Stomach (tissue), 9 donors: ENCODE data around the gene MYLK3. TPM values are rescaled to one million over a fixed set of nuclear protein-coding genes. Genes with fewer than 3 reads are reported as not detected.

ENCODE experiments used
- DNase-seq, 2 donors: peaks; one replicate each; pipeline versions ENCODE4 v3.0.0 to v3.0.0-alpha.2; 2013 to 2019
- H3K27ac ChIP-seq, 5 donors: fragments of 200-600 bp in 4 of 5; sonication (generic) in 4 of 5; one replicate each; pipeline ENCODE4 v1.5.1; 2013 to 2019; ENCODE audit warnings: mild to moderate bottlenecking in 1 of 5, moderate library complexity in 1 of 5
- H3K27me3 ChIP-seq, 3 donors: fragments of 200-600 bp; sonication (generic); one replicate each; pipeline ENCODE4 v1.5.1; 2017 to 2019; ENCODE audit warnings: mixed run types in 1 of 3
- H3K36me3 ChIP-seq, 4 donors: fragments of 200-600 bp; sonication (generic); 1 replicate in 3 of 4; 2 replicates in 1 of 4; pipeline ENCODE4 v1.5.1; 2016 to 2019
- H3K4me1 ChIP-seq, 4 donors: fragments of 200-600 bp; sonication (generic); one replicate each; pipeline ENCODE4 v1.5.1; 2016 to 2019
- H3K4me3 ChIP-seq, 4 donors: fragments of 200-600 bp; sonication (generic) in 3 of 4; one replicate each; pipeline ENCODE4 v1.5.1; 2016 to 2019; ENCODE audit warnings: mild to moderate bottlenecking in 1 of 4
- H3K9me3 ChIP-seq, 4 donors: fragments of 200-600 bp; sonication (generic); one replicate each; pipeline ENCODE4 v1.5.1; 2016 to 2019
- EP300 ChIP-seq: sonication (generic); formaldehyde crosslinking; IDR thresholded peaks from one replicate; pipeline ENCODE4 v1.6.1; 2017; ENCODE audit warnings: antibody characterized with exemption
- POLR2A ChIP-seq, 4 donors: fragments of 450-650 bp; IDR thresholded peaks; one replicate each; pipeline ENCODE4 v1.6.1; 2016; ENCODE audit warnings: antibody characterized with exemption in 4 of 4, control low read depth in 2 of 4, mild to moderate bottlenecking in 1 of 4, moderate library complexity in 1 of 4
- POLR2AphosphoS5 ChIP-seq, 3 donors: sonication (generic); formaldehyde crosslinking; IDR thresholded peaks; one replicate each; pipeline ENCODE4 v1.6.1; 2016; ENCODE audit warnings: antibody characterized with exemption in 3 of 3
- WGBS, 5 donors: extraction: QIAGEN DNeasy Blood & Tissue Kit in 3 of 5; methylation state at CpG; one replicate each; pipeline versions ENCODE4 v1.1.5 to v1.1.7; 2013 to 2018; 5-methylcytosine and 5-hydroxymethylcytosine counted together
- intact Hi-C: fragments of 100-400 bp; cut with DNase I; formaldehyde crosslinking; loops from one replicate; pipeline ENCODE4 v1.15.1; 2023; ENCODE audit warnings: low total_unique reads
- polyA plus RNA-seq, 3 donors: library from polyadenylated mRNA; stranded (reverse); fragments of 200-250 nt; gene quantifications; one replicate each; pipeline ENCODE4 v1.2.3, GENCODE V29; 2013
- total RNA-seq, 5 donors: library from RNA; depleted of rRNA; stranded (reverse); fragments of >200 nt; gene quantifications; one replicate each; pipeline versions ENCODE4 v1.1.0 to v1.2.3, GENCODE V29; 2014 to 2016
- TF ChIP-seq, protein P1 (sequence below), 7 experiments: fragments of 450-650 bp in 4 of 7; fragments of 200-600 bp in 3 of 7; sonication (generic) in 3 of 7; IDR thresholded peaks; one replicate each; pipeline ENCODE4 v1.5.1; 2016 to 2019; ENCODE audit warnings: antibody characterized with exemption in 7 of 7, control low read depth in 2 of 7, mild to moderate bottlenecking in 1 of 7
- donor health status: healthy with polysubstance abuse.
- donor health status: Bipolar disorder and iron deficiency.
- donor health status: healthy.

Gene MYLK3
- total and polyA plus RNA-seq, 8 donors: 0.05 to 0.46 (median 0.12) TPM; not detected in 4

DNA sequence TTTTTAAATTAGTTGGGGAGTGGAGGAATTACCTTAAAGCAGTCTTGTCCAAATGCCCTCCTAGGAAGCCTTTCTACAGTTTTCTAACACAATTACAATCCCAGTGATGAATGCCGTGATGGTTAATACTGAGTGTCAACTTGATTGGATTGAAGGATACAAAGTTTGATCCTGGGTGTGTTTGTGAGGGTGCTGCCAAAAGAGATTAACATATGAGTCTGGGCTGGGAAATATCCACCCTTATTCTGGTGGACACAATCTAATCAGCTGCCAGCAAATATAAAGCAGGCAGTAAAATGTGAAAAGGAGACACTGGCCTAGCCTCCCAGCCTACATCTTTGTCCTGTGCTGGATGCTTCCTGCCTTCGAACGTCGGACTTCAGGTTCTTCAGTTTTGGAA is 46.5 kb downstream of the MYLK3 start:
- Histone ChIP-seq H3K4me1 (no peaks in the 10 kb centered on the region), H3K27ac (no peak overlapping the region), H3K27me3 (no peaks in the 10 kb centered on the region), H3K9me3 (no peaks in the 10 kb centered on the region), H3K4me3 (no peak overlapping the region), H3K36me3 (no peaks in the 10 kb centered on the region)
- WGBS, 5 donors: 79 to 89% (median 86%) methylated on average over 4 of the region's 4 CpGs
- TF ChIP-seq, protein P1, sequence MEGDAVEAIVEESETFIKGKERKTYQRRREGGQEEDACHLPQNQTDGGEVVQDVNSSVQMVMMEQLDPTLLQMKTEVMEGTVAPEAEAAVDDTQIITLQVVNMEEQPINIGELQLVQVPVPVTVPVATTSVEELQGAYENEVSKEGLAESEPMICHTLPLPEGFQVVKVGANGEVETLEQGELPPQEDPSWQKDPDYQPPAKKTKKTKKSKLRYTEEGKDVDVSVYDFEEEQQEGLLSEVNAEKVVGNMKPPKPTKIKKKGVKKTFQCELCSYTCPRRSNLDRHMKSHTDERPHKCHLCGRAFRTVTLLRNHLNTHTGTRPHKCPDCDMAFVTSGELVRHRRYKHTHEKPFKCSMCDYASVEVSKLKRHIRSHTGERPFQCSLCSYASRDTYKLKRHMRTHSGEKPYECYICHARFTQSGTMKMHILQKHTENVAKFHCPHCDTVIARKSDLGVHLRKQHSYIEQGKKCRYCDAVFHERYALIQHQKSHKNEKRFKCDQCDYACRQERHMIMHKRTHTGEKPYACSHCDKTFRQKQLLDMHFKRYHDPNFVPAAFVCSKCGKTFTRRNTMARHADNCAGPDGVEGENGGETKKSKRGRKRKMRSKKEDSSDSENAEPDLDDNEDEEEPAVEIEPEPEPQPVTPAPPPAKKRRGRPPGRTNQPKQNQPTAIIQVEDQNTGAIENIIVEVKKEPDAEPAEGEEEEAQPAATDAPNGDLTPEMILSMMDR (IDR thresholded peaks at IDR 0.05): no peak
- TF ChIP-seq EP300 (no peak), POLR2AphosphoS5 (IDR thresholded peaks at IDR 0.05) (no peak), POLR2A (IDR thresholded peaks at IDR 0.05) (no peak)
- DNase-seq: no peak
- intact Hi-C loops: no loop called here

DNA sequence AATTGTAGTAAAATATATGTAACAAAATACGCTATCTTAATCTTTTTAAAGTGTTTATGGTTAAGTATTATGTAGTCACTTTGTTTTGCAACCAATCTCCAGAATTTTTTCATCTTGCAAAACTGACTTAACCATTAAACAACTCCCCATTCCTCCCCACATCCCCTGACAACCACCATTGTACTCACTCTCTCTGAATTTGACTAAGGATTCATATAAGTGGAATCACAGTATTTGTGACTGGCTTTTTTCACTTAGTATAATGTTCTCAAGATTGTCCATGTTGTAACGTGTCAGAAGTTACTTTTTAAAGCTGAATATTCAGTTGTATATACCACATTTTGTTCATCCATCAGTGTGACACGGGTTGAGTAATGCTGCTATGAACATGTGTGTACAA is 48.1 kb downstream of the MYLK3 start:
- no peak for DNase-seq
- Histone ChIP-seq H3K27me3 (no peaks in the 10 kb centered on the region), H3K36me3 (peaks cover 0 to 3% (median 0%) of the 10 kb centered on the region in 4 donors), H3K4me1 (no peaks in the 10 kb centered on the region), H3K4me3 (no peak overlapping the region), H3K27ac (no peak overlapping the region), H3K9me3 (no peaks in the 10 kb centered on the region)
- TF ChIP-seq EP300 (no peak), POLR2A (IDR thresholded peaks at IDR 0.05) (no peak), POLR2AphosphoS5 (IDR thresholded peaks at IDR 0.05) (no peak)
- TF ChIP-seq, protein P1 (IDR thresholded peaks at IDR 0.05): no peak
- intact Hi-C loops: no loop called here
- 89 to 98% (median 94%) methylated on average over 3 of the region's 3 CpGs for WGBS, 5 donors

DNA sequence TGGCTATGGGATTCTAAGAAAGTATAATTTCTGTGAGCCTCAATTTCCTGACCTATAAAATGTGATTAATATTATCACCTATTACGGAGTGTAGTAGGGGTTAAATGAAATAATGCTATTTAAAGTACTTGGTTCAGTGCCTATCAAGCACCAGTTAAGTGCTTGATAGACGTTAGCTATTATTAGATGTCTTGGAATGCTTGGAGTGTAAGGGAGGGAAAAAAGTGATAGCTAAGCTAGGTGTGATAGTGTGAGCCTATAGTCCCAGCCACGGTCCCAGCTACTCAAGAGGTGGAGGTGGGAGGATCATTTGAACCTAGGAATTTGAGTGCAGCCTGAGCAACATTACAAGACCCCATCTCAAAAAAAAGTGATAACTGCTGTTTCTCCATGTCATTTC is 51.2 kb downstream of the MYLK3 start:
- no peaks in the 10 kb centered on the region for H3K9me3 ChIP-seq
- peaks cover 0 to 3% (median 0%) of the 10 kb centered on the region in 4 donors for H3K36me3 ChIP-seq
- WGBS, 5 donors: 28 to 59% (median 50%) methylated on average over 3 of the region's 3 CpGs
- H3K27me3 ChIP-seq: no peaks in the 10 kb centered on the region
- H3K4me3 ChIP-seq: no peak overlapping the region
- no peaks in the 10 kb centered on the region for H3K4me1 ChIP-seq
- TF ChIP-seq POLR2A (IDR thresholded peaks at IDR 0.05): no peak
- H3K27ac ChIP-seq: no peak overlapping the region
- intact Hi-C loops: no loop called here
- DNase-seq: no peak

DNA sequence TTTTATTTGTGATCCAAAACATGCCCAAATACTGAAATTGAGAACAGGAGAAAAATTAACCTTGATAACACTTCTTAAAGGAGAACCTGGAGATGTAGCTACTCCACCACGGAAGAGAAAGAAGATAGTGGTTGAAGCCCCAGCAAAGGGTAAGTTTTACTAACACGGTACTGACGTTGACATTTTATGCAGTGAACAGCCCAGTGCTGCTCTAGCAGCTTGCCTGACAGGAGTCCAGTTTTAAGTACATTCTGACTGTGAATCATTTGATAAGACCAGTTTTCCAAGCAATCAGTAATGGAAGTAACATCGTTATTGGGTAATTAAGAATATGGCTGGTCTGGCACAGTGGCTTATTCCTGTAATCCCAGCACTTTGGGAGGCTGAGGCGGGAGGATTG is 52.2 kb downstream of the MYLK3 start:
- H3K4me1 ChIP-seq: peaks cover 0 to 5% (median 4%) of the 10 kb centered on the region in 4 donors
- H3K27me3 ChIP-seq: no peaks in the 10 kb centered on the region
- no peak for TF ChIP-seq POLR2A (IDR thresholded peaks at IDR 0.05)
- TF ChIP-seq, protein P1 (IDR thresholded peaks at IDR 0.05): no peak
- no peak for TF ChIP-seq EP300
- no peak for TF ChIP-seq POLR2AphosphoS5 (IDR thresholded peaks at IDR 0.05)
- intact Hi-C loops: no loop called here
- WGBS, 5 donors: 90 to 94% (median 94%) methylated on average over 5 of the region's 5 CpGs
- peaks cover 0 to 3% (median 0%) of the 10 kb centered on the region in 4 donors for H3K36me3 ChIP-seq
- H3K27ac ChIP-seq: no peak overlapping the region
- no peak for DNase-seq
- no peak overlapping the region for H3K4me3 ChIP-seq
- H3K9me3 ChIP-seq: no peaks in the 10 kb centered on the region

DNA sequence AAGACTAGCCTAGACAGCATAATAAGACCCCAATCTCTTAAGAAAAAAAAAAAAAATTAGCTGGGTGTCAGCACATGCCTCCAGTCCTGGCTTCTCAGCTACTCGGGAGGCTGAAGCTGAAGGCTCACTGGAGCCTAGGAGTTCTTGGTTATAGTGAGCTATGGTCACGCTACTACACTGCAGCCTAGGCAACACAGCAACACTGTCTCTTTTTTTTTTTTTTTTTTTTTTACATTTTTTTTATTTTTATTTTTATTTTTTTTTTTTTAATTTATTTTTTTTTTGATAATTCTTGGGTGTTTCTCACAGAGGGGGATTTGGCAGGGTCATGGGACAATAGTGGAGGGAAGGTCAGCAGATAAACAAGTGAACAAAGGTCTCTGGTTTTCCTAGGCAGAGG is 54.5 kb downstream of the MYLK3 start:
- no peak for TF ChIP-seq POLR2AphosphoS5 (IDR thresholded peaks at IDR 0.05)
- TF ChIP-seq EP300: no peak
- TF ChIP-seq, protein P1 (IDR thresholded peaks at IDR 0.05): no peak
- TF ChIP-seq POLR2A (IDR thresholded peaks at IDR 0.05): no peak
- H3K36me3 ChIP-seq: peaks cover 0 to 3% (median 0%) of the 10 kb centered on the region in 4 donors
- DNase-seq: no peak
- WGBS, 5 donors: 90 to 99% (median 93%) methylated on average over 2 of the region's 2 CpGs
- no peaks in the 10 kb centered on the region for H3K27me3 ChIP-seq
- H3K27ac ChIP-seq: no peak overlapping the region
- intact Hi-C loops: no loop called here
- H3K4me3 ChIP-seq: no peak overlapping the region
- H3K9me3 ChIP-seq: no peaks in the 10 kb centered on the region
- H3K4me1 ChIP-seq: peaks cover 9 to 18% (median 18%) of the 10 kb centered on the region in 4 donors
